GM18505 (cell line): ENCODE measurements around the gene BICD2.

Source experiments
- ATAC-seq: cut with Tn5 transposase; IDR thresholded peaks from one replicate; pipeline ENCODE4 v1.9.1; 2021; ENCODE audit not compliant: unreplicated experiment
- POLR2A ChIP-seq: IDR thresholded peaks from 4 replicates; pipeline ENCODE4 v1.6.1; 2011; ENCODE audit warnings: borderline replicate concordance; ENCODE audit not compliant: insufficient read depth, insufficient read length; ENCODE audit errors: extremely low read depth

Gene BICD2

DNA sequence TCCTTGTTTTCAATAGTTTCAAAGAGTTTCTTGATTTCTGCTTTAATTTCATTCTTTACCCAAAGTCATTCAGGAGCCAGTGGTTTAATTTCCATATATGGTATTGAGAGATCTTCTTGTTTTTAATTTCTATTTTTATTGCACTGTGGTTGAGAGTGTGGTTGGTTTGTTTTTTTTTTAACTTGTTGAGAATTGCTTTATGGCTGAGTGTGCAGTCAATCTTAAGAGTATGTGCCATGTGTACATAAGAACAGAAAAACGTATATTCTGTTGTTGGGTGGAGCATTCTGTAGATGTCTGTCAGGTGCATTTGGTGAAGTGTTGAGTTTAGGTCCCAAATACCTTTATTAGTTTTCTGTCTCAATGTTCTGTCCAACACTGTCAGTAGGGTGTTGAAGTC lies 68.0 kb downstream of the BICD2 start:
- no peak for TF ChIP-seq POLR2A
- ATAC-seq, result no peak

DNA sequence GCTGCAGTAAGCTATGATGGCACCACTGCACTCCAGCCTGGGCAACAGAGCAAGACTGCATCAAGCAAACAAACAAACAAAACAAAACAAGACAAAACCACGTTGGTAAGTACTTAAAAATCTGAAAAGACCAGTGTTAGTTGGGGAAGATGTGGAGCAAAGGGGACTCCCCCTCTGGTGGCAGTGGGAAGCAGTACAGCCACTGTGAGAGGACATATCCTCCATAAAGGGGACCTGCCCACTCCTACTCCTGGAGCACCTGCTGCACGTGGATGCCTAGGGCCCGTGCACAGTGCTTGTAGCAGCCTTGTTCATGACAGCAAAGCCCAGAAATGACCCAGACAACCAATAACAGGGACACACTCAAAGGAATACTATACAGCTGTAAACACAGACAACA lies 77.7 kb downstream of the BICD2 start:
- no peak for ATAC-seq
- TF ChIP-seq POLR2A, result no peak

GRCh38 chr9:92685022-92685421 lies 79.6 kb downstream of the BICD2 start:
- ATAC-seq, result no peak

DNA sequence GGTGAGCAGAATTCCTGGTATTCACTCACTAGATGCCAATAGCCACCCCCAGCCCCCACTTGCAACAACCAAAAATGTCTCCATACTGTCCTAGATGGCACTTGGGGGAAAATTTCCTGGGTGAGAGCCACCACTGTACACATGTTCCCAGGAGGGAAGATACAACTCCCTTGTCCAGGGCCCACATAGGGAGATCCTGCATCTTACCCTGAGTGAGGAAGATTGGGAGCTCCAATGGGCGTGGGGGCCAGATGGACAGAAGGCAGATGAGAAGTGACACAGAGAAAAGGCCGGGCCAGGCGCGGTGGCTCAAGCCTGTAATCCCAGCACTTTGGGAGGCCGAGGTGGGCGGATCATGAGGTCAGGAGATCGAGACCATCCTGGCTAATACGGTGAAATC lies 82.4 kb downstream of the BICD2 start:
- ATAC-seq, result no peak
- TF ChIP-seq POLR2A, result no peak

More at GRCh38 chr9:92685022-92685421, 79.6 kb downstream of the BICD2 start:
- no peak for TF ChIP-seq POLR2A

DNA sequence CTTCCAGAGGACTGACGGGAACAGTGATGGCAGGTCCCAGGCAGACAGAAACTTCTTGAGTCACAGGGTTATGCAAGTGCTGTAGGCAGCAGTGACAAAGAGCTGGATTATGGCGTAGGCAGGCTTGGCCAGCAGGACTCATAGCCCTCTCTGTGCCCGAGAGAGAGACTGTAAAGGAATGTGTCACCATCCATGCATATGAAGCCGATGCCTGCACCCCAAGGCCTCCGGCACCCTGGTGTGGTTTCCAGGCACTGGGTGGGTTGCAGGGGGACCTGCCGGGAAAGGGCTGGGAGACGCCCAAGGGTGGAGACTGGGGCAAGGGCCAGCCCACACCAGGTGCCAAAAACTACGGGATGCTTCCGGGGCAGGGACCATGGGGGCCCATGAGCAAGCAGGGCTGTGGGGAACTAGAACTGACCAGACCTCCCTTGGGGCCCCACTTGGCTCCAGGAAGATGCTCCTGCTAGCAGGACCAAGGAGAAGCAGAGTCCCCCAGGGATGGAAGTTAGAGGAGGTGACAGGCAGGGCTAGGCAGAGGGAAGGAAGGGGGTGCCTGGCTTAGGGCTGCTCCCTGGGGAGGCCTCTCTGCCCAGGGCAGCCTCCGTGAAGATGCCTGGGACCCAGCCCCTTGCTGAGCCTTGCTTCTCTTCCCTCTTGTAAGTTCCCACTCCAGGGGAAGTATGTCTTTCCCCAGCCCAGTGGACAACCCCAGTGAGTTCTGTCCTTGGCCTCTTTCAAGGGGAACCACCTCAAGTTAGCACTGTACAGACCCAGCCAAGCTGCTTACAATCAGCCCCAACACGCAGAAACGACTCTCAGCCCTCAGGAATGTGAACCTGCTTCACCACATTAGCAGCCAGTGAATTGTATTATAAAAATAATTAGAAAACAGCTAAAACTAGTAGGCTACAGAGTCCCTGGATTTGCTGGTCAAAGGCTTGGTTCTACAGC lies 84.2 kb downstream of the BICD2 start:
- no peak for TF ChIP-seq POLR2A
- ATAC-seq, result no peak

DNA sequence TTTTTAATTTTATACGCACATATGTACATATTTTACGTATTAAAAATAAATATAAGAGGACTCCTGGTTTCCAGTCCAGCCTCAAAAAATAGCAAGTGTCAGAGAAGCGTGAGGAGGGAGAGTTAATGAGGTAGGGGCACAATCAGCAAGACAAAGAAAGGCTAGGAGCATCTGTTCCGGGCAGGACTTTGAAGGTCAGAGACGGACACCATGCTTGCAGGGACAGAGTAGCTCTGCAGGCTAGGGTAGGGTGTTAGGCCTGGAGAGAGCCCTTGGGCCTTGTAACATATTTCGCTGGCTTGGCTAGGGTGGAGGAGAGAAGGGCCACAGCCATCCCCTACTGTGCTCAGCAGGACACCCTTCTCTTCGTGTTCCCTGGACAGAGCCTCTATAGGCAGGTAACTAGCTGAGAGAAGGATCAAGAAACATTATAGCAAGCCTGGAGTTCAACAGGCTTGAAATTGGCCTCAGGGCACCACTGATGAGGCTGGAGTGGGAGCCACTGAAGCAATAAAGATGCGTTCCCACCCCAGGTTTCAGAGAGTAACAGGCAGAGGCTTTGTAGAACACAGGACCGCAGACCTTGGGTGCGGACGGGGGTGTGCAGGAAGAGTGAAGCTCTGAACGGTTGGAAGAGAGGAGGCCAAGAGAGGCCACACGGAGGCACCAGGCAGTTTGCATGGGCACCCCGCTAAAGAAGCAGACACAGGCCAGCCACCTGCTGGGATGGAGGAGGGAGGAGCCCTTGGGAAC lies 85.0 kb downstream of the BICD2 start:
- no peak for TF ChIP-seq POLR2A
- no peak for ATAC-seq

DNA sequence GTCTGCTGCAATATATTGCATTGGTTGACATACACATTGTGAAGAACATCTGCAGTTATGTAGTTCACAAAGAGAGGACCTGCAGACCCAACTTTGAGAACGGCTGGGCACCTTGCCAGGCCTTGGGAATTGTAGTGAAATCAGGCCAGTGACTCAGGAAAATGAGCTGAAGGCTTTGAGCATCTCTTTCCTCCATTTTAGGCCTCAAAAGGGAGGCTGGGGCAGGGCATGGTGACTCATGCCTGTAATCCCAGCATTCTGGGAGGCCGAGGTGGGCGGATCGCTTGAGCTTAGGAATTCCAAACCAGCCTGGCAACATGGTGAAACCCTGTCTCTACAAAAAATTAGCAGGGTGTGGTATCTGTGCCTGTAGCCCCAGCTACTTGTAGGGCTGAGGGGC lies 93.3 kb downstream of the BICD2 start:
- no peak for TF ChIP-seq POLR2A
- no peak for ATAC-seq

DNA sequence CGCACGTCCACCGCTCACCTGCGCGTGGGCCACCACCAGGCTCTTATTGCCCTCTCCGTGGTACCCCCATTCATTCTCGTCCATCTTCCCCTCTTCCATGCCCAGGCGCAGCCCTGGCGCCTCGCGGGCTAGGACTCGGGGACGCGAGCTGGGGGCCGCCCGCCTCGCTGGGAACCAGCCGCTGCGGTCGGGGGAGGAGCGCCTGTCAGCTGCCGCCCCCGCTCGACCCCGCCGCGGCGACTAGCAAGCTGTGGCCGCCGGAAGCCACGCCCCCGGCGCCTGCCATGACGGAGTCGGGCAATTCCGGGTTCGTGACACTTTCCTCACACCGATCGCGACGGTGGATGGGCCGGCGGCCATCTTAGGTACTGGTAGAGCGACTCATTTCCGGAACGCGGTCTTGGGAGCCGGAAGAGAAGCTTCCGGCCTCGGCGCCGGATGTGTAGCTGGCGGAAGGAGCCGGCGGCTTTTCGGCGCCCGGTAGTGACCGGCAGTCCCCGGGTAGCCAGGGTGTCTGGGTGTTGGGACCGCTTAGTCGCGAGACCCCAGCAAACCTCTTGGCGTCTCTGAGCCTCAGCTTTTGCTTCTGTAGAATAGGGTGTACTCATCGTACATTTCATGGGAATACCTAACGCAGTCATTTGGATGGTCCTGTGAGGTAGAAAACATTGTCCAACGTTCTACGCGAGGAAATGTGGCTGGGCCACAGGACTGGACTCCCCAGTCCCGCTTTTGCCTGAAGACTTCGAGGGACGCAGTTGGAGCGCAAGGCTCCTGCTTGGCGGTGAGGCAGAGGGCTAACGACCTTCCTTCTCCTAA lies 94.5 kb downstream of the BICD2 start, which contains the start of gene IPPK:
Gene IPPK, minus strand, starts transcription at position 242 of the 819 bp plus-strand sequence. Its CDS starts 143 bp downstream, at position 99.
- peak; percentile 96 for TF ChIP-seq POLR2A
- peak; percentile 94 for ATAC-seq

DNA sequence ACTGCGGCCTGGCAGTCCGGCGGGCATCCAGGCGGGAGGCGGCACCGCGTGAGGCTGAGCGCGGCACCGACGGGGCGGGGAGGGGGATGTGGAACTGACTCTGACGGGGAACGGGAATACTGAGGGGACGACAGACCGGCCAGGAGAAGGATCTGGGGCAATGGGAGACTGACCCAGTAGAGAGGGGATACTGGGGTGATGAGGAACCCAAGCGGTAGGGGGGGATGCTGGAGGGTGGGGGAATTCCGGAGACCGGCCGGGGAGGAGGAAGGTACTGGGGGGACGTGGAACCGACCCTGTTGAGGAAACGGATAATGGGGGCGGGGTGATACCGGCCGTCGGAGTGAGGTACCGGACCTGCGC lies 95.1 kb downstream of the BICD2 start:
- no peak for ATAC-seq
- TF ChIP-seq POLR2A, result no peak

- peak; percentile 2 for ATAC-seq
- peak; percentile 46 for TF ChIP-seq POLR2A
Measured at GRCh38 chr9:92668746-92669526, 95.7 kb downstream of the BICD2 start.

DNA sequence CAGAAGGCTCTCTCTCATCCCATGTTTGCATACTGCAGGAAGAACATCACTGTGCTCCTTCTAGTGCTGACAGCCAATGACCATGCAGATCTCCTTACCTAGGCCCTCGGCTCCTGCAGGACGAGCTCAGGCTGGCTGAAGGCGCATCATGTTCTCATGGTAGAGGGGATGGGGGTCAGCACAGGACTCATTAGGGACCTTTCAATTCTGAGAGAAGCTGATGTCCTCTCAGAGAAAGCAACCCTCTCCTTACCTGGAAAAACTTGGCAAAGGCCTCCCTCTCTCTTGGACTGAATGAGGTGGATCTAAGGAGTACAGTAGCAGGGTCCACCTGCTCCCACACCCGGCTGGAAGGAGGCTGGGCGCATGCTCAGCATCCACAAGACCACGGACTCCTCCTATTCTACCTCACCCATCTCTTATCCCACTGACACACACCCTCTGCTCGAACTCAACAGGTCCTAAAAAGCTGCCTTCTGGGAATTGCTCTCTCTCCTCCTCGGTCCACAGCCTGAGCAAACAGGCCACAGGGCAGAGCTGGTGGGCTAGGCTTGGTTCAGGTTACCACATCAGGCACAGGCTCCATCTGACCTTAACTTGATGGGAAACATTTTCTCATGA lies 97.6 kb downstream of the BICD2 start:
- TF ChIP-seq POLR2A, result no peak
- no peak for ATAC-seq

DNA sequence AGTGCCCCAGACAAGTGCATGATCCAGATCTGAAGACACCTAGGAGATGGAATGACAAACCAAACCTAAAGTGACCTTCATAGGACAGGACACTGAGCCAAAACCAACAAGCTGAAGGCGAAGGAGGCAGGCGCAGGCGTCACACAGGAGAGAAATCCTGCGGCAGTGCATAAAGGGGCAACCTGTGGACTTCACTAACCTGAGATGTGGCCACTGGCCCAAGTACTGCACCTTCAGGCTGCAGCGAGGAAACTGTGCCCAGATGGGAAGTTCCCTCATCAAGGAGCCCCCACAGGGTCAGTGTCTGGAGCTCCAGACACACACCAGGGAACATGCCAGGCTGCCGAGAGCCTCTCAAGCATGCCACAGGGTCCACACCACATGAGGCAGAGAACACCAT lies 98.4 kb downstream of the BICD2 start:
- no peak for TF ChIP-seq POLR2A
- ATAC-seq, result no peak
